NOMO-1 (cell line): ENCODE measurements around the gene C11orf24.
"Not testable (repeated sequence)": the region's sequence is repeated elsewhere in the genome, so short reads cannot be mapped to it uniquely, and the experiment has no call there.

Source experiments
- DNase-seq, 2 experiments: peaks; one replicate each; lab custom pipeline; 2025; ENCODE audit not compliant: unreplicated experiment in 2 of 2; lab: John Stamatoyannopoulos, UW

Gene C11orf24

GRCh38 chr11:68300076-68300830 is 28.5 kb upstream of the C11orf24 start:
- DNase-seq: no peak

DNA sequence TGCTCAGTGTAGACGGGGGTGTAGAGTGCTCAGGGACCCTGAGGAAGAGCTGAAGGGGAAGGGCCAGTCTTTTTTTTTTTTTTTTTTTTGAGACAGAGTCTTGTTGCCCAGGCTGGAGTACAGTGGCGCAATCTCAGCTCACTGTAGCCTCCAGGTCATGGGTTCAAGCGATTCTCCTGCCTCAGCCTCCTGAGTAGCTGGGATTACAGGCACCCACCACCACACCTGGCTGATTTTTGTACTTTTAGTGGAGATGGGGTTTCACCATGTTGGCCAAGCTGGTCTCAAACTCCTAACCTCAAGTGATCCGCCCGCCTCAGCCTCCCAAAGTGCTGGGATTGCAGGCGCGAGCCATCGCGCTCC is 27.7 kb upstream of the C11orf24 start:
- DNase-seq: not testable (repeated sequence)

DNA sequence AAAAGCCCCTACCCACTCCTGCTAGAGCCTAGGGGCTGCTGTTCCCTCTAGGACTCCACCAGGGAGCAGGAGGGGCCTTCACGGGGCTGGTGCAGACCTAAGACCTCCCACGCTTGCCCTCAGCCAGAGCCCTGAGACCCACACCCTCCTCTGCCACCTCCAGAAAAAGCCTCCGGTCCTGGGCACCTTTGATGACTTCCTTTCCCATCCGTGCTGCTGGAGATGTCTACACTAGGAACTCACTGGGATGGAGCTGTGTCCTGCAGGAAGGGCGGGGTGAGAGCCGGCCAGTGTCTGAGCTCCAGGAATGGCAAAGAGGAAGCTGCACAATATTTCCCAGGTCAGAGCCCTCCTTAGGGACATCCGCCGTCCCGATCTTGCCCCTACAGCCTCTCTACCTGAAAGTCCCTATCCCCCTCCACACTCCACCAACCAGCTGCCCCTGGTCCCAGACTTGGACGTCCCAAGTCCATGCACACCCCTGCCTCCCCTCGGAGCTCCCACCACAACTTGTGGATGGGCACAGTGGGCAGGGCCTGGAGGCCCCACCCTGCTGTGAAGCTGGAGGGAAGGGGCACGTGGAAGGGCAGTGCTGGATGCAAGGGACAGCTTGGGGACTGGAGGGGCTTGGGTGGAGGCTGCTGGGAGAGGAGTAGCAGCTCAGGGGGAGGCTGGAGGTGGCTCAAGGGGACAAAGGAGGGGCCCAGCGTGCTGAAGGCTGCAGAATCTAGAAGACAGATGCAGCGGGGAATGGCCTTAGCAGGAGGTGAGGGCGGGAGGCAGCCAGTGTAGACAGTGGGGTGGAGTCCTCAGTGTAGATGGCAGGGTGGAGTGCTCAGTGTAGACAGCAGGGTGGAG is 27.1 kb upstream of the C11orf24 start:
- DNase-seq: no peak

- DNase-seq: peak; percentile 71 to 72
Measured at GRCh38 chr11:68297812-68298658, 26.3 kb upstream of the C11orf24 start.

- no peak for DNase-seq
Measured at GRCh38 chr11:68297494-68297811, 25.7 kb upstream of the C11orf24 start.

DNA sequence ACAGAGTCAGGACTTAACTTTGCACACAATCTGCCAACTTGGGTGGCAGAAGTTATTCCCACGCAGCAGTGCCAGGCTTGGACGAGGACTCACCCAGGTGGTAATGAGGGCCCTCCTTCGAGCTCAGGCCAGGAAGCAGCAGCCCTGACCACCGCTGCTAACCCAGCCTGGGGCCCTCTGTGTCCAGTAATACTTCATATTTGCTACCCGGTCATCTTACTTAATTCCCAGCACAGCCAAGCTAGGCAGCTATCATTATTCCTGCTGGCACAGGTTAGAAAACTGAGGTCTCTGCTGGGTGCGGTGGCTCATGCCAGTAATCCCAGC is 25.2 kb upstream of the C11orf24 start:
- DNase-seq: no peak

- no peak for DNase-seq
Measured at GRCh38 chr11:68296344-68297051, 24.7 kb upstream of the C11orf24 start.

DNA sequence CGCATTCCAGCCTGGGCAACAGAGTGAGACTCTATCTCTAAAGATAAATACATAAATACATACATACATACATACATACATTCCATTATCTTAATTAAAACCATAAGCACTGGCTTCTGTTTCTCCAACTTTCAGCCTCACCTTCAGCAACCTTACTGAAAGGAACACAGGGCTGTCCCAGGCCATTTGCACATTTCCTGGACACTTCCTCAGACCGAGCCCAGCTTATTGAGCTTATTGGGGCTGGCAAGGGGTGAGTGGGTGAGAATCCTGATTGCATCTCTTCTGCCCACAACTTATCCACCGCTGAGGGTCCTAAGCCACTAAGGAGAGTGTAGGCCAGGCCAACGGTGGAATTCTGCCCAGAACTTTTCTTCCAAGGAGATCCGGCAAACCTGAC is 24.2 kb upstream of the C11orf24 start:
- DNase-seq: no peak

DNA sequence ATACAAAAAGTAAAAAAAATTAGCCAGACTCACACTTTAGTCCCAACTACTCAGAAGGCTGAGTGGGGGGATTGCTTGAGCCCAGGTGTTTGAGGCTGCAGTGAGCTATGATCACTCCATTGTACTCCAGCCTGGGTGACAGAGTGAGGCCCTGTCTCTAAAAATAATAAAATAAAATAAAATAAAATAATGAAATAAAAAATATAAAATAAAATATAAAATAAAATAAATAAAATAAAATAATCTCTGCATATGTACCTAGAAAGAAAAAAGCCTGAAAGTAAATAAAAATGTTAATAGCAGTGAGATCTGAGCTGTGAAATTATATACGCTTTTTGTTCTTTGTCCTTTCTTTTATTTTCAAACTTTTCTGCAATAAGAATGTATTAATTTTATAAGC is 23.5 kb upstream of the C11orf24 start:
- DNase-seq: no peak

GRCh38 chr11:68293708-68294107 is 21.9 kb upstream of the C11orf24 start:
- DNase-seq: peak in 1 of 2 experiments; percentile 33

- DNase-seq: no peak
Measured at GRCh38 chr11:68289456-68289855, 17.7 kb upstream of the C11orf24 start.

GRCh38 chr11:68287419-68287818 is 15.6 kb upstream of the C11orf24 start:
- DNase-seq: no peak

DNA sequence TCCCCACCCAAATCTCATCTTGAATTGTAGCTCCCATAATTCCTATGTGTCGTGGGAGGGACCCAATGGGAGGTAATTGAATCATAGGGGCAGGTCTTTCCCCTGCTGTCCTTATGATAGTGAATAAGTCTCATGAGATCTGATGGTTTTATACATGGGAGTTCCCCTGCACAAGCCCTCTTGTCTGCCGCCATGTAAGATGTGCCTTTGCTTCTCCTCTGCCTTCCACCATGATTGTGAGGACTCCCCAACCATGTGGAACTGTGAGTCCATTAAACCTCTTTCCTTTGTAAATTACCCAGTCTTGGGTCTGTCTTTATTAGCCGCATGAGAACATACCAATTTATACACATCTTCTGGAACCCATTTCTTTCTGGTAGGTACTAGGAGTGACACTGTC is 12.8 kb upstream of the C11orf24 start:
- DNase-seq: not testable (repeated sequence)

- no peak for DNase-seq
Measured at GRCh38 chr11:68282861-68283230, 11.1 kb upstream of the C11orf24 start.

DNA sequence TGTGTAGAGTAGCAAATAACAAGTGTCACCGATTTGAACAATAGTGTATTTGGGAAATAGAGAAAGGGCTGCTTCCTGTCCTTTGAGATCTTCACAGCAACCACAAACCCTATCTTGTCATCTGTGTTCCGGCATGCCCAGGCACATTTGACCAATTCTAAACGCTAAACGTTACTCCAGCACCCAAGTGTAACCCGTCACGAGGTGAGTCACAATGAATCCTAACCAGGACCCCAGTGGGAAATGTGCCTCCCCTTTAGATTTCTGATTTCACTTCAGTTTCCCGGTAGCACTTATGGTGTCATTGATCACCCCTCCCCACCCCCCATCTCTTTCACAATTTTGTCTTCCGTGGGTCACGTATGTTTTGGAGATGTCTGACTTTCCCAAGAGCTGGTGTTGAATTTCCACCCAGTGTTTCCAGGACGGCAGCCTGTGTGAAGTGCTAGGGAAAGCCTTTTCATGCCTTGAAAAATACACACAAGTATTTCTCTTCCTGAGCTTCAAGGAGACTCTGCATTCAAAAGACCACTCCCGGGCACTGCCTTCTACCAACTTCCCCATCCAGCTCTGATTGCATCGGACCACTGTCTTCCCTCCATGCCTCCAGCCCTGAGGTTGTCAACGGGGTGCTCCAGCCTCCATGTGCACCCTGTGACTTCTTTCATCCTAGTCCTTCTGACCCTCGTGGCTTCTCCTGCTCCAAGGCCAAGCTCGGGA is 10.5 kb upstream of the C11orf24 start:
- DNase-seq: peak; percentile 50 to 62

DNA sequence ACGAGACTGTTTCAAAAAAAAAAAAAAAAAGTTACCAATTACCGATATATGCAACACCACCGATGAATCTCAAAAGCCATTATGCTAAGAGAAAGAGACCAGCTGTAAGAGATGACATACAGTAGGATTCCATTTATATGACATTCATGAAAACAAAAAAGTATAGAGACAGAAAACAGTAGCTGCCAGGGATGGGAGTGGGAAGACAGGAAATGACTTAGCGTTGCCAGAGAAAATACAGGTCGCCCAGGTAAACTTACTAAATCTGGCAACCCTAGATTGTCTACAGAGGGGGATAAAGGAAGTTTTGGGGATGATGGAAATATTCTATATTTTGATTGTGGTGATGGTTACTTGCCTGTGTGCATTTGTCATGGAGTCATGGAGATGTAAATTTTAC is 7.9 kb upstream of the C11orf24 start:
- DNase-seq: no peak

- no peak for DNase-seq
Measured at GRCh38 chr11:68276861-68277260, 5.1 kb upstream of the C11orf24 start.

DNA sequence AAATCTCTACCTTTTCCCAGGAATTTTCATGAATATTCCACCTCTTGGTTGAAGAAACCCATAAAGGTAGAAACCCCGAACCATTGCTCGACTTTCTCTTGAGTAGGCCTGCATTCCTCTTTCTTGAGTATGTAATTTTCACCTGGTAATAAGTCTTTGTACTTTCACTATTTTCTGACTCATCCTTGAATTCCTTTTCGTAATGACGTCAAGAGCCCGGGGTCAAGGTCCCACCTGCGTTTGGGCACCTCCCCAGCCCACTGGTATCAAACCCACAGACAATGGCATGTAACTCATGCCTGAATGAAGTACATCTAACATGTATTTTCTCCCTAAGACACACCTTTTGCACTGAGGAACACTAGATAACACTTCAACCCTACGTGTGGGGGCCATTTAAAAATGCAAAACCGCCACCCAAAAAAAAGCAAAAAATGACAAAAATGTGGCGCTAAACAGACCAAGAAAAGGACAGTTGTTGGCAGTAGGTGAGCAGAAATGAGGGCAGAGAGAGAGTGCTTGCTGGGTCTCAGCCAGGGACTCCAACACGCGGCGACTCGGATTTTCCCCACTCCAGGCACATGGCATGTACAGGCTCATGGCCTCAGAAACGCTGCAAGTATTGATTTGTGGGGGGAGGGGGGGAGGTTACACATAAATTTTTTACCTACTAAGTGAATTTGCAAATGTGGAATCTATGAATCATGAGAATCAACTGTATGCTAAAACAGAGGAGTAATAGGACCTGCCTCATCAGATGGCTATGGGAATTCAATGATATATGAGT is 4.1 kb upstream of the C11orf24 start:
- DNase-seq: no peak

GRCh38 chr11:68274306-68274705 is 2.5 kb upstream of the C11orf24 start:
- no peak for DNase-seq
